Mucosa of rectum (tissue), 2 donors: ENCODE measurements around the gene TTLL13.

ENCODE experiments used
- H3K27ac ChIP-seq, 2 donors: one replicate each; pipeline ENCODE4 v1.7.0; 2013; ENCODE audit warnings: inconsistent platforms in 2 of 2, low read depth in 2 of 2, low read length in 2 of 2
- H3K27me3 ChIP-seq, 2 donors: one replicate each; pipeline ENCODE4 v1.7.0; 2013; ENCODE audit warnings: low read length in 2 of 2; ENCODE audit not compliant: control insufficient read depth in 2 of 2, insufficient read depth in 2 of 2
- H3K36me3 ChIP-seq, 2 donors: one replicate each; pipeline ENCODE4 v1.7.0; 2013; ENCODE audit warnings: low read length in 2 of 2; ENCODE audit not compliant: control insufficient read depth in 2 of 2, insufficient read depth in 2 of 2
- H3K4me1 ChIP-seq, 2 donors: one replicate each; pipeline ENCODE4 v1.7.0; 2013; ENCODE audit warnings: low read length in 2 of 2, mild to moderate bottlenecking in 1 of 2; ENCODE audit not compliant: control insufficient read depth in 2 of 2, insufficient read depth in 2 of 2
- H3K4me3 ChIP-seq, 2 donors: one replicate each; pipeline ENCODE4 v1.7.0; 2013; ENCODE audit warnings: low read length in 2 of 2
- H3K9ac ChIP-seq, 2 donors: one replicate each; pipeline ENCODE4 v1.7.0; 2013; ENCODE audit warnings: low read length in 2 of 2, low read depth in 1 of 2, mild to moderate bottlenecking in 1 of 2
- H3K9me3 ChIP-seq, 2 donors: one replicate each; pipeline ENCODE4 v1.7.0; 2013; ENCODE audit warnings: low read length in 2 of 2; ENCODE audit not compliant: control insufficient read depth in 2 of 2
- donor health status: healthy.
- donor health status: Normal muscosa, but diverticular disease.

Gene TTLL13

DNA sequence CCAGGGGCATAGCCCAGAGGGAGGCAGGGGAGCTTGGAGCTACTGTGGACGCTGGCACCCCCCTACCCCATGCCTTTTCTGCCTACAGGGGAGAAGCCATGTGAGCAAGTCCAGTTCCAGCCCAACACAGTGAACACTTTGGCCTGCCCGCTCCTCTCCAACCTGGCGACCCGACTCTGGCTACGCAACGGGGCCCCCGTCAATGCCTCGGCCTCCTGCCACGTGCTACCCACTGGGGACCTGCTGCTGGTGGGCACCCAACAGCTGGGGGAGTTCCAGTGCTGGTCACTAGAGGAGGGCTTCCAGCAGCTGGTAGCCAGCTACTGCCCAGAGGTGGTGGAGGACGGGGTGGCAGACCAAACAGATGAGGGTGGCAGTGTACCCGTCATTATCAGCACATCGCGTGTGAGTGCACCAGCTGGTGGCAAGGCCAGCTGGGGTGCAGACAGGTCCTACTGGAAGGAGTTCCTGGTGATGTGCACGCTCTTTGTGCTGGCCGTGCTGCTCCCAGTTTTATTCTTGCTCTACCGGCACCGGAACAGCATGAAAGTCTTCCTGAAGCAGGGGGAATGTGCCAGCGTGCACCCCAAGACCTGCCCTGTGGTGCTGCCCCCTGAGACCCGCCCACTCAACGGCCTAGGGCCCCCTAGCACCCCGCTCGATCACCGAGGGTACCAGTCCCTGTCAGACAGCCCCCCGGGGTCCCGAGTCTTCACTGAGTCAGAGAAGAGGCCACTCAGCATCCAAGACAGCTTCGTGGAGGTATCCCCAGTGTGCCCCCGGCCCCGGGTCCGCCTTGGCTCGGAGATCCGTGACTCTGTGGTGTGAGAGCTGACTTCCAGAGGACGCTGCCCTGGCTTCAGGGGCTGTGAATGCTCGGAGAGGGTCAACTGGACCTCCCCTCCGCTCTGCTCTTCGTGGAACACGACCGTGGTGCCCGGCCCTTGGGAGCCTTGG lies 21.3 kb upstream of the TTLL13 start:
- Histone ChIP-seq H3K9me3 (no peaks in the 10 kb centered on the region), H3K9ac (peak overlapping the region in 1 of 2 donors; percentile 4), H3K27me3 (no peaks in the 10 kb centered on the region), H3K36me3 (peaks cover 65 to 78% of the 10 kb centered on the region in 2 donors), H3K4me3 (no peak overlapping the region), H3K4me1 (peaks cover 35 to 36% of the 10 kb centered on the region in 2 donors), H3K27ac (peak overlapping the region in 1 of 2 donors; percentile 56)

DNA sequence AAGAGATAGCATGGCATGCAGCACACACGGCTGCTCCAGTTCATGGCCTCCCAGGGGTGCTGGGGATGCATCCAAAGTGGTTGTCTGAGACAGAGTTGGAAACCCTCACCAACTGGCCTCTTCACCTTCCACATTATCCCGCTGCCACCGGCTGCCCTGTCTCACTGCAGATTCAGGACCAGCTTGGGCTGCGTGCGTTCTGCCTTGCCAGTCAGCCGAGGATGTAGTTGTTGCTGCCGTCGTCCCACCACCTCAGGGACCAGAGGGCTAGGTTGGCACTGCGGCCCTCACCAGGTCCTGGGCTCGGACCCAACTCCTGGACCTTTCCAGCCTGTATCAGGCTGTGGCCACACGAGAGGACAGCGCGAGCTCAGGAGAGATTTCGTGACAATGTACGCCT lies 20.4 kb upstream of the TTLL13 start:
- Histone ChIP-seq H3K27ac (peak overlapping the region; percentile 11 to 56), H3K4me3 (no peak overlapping the region), H3K27me3 (no peaks in the 10 kb centered on the region), H3K36me3 (peaks cover 56 to 69% of the 10 kb centered on the region in 2 donors), H3K9ac (peak overlapping the region in 1 of 2 donors; percentile 4), H3K4me1 (peaks cover 36 to 38% of the 10 kb centered on the region in 2 donors), H3K9me3 (no peaks in the 10 kb centered on the region)

GRCh38 chr15:90230071-90230494 lies 19.3 kb upstream of the TTLL13 start:
- H3K27me3 ChIP-seq, result no peaks in the 10 kb centered on the region
- no peak overlapping the region for H3K4me3 ChIP-seq
- peaks cover 45 to 59% of the 10 kb centered on the region in 2 donors for H3K36me3 ChIP-seq
- peaks cover 42 to 48% of the 10 kb centered on the region in 2 donors for H3K4me1 ChIP-seq
- H3K27ac ChIP-seq, result peak overlapping the region; percentile 99
- no peaks in the 10 kb centered on the region for H3K9me3 ChIP-seq
- H3K9ac ChIP-seq, result peak overlapping the region; percentile 44 to 98

GRCh38 chr15:90230610-90231009 lies 18.7 kb upstream of the TTLL13 start:
- H3K9me3 ChIP-seq, result no peaks in the 10 kb centered on the region
- H3K27me3 ChIP-seq, result no peaks in the 10 kb centered on the region
- peaks cover 40 to 54% of the 10 kb centered on the region in 2 donors for H3K36me3 ChIP-seq
- peak overlapping the region; percentile 44 to 98 for H3K9ac ChIP-seq
- peaks cover 42 to 48% of the 10 kb centered on the region in 2 donors for H3K4me1 ChIP-seq
- peak overlapping the region; percentile 99 for H3K27ac ChIP-seq
- H3K4me3 ChIP-seq, result peak overlapping the region; percentile 24 to 45

DNA sequence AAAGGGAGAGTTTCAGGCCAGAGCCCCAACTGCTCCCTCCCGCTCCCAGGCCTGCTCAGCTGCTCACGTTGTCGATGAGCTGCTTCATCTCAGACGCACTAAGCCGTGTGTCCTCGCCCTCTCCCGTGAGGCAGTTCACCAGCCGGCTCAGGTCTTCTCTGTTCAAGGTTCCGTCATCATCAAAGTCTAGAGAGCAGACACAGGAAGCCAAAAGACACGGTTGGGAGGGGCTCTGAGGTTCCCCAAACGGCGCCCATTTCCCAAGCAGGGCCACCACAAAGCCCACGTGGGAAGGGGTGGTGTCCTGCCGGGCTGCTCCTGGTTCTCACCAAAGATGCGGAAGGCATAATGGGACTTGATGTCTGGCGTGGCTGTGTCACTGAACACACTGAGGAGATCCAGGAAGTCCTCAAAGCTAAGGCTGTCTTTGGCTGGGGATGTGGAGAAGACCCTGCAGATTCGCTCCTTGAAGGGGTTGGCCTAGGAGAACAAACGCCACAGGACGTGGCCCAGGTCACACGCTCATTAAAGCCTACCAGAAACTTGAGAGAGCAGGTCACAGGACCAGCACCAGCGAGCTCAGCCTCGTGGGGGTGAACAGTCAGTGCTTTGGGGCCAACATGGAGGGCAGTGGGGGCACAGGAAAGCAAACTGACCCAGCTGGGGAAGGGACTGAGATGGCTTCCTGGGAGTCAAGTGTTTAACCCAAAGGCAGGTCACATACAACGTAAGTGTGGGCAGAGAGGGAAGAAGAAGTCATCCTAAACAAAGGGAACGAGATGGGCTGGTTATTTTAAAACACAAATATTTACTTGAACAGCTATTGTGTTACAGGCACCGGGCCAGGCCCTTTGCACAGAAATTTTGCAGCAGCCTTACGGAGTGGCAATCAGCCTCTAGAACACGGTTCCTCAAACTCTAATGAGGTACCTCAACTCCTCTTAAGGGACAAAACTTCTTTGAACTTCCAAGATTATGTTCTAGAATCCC lies 18.0 kb upstream of the TTLL13 start:
- H3K36me3 ChIP-seq, result peaks cover 35 to 48% of the 10 kb centered on the region in 2 donors
- peak overlapping the region; percentile 99 for H3K27ac ChIP-seq

DNA sequence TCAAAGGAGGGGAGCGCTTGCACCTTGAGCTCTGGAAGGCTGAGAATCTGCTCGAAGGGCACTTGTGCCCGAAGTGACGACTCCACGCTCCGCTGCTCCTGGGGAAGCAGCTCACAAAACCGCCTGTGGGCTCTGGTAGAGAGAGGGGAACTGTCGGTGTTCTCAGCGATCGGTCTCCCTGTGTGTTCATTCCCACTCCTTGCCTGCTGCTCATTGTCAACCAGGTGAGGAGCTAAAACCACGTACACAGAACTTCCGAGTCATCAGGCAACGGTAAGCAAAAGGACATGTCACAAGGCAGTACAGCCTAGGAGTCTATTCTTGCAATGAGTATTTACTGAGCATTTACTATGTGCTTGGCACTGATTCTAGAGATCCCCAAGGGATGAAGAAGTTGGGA lies 17.2 kb upstream of the TTLL13 start:
- Histone ChIP-seq H3K36me3 (peaks cover 36 to 43% of the 10 kb centered on the region in 2 donors), H3K4me3 (peak overlapping the region; percentile 86 to 92), H3K9ac (peak overlapping the region; percentile 60 to 98), H3K9me3 (no peaks in the 10 kb centered on the region), H3K4me1 (peaks cover 42 to 48% of the 10 kb centered on the region in 2 donors), H3K27ac (peak overlapping the region; percentile 99), H3K27me3 (no peaks in the 10 kb centered on the region)

More for the DNA sequence above, 18.0 kb upstream of the TTLL13 start:
- Histone ChIP-seq H3K4me1 (peaks cover 42 to 48% of the 10 kb centered on the region in 2 donors), H3K9me3 (no peaks in the 10 kb centered on the region), H3K9ac (peak overlapping the region; percentile 34 to 98), H3K4me3 (peak overlapping the region; percentile 86 to 92), H3K27me3 (no peaks in the 10 kb centered on the region)

DNA sequence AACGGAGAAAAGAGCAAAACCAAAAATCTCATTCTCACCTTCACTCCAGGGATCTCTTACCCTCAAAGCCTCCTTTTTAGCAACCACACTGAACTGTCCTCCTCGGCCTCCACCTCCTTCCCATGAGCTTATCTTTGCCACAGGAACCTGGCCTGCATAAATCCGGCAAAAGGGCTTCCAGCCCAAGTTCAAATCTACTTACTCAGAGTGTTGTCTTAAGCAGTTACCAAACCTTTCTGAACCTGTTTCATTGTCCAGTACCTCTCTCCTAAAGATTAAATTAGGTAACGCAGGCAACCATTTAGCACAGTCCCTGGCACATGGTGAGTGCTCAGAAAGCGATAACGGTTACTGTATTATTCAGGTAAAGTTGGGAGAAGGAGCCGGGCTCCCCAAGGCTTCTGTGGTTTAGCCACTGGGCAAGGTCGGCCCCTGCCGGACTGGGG lies 16.4 kb upstream of the TTLL13 start:
- Histone ChIP-seq H3K9ac (peak overlapping the region; percentile 84 to 98), H3K4me1 (peaks cover 42 to 48% of the 10 kb centered on the region in 2 donors), H3K9me3 (no peaks in the 10 kb centered on the region), H3K36me3 (peaks cover 31 to 39% of the 10 kb centered on the region in 2 donors), H3K4me3 (peak overlapping the region; percentile 86 to 92), H3K27me3 (no peaks in the 10 kb centered on the region), H3K27ac (peak overlapping the region; percentile 99)

DNA sequence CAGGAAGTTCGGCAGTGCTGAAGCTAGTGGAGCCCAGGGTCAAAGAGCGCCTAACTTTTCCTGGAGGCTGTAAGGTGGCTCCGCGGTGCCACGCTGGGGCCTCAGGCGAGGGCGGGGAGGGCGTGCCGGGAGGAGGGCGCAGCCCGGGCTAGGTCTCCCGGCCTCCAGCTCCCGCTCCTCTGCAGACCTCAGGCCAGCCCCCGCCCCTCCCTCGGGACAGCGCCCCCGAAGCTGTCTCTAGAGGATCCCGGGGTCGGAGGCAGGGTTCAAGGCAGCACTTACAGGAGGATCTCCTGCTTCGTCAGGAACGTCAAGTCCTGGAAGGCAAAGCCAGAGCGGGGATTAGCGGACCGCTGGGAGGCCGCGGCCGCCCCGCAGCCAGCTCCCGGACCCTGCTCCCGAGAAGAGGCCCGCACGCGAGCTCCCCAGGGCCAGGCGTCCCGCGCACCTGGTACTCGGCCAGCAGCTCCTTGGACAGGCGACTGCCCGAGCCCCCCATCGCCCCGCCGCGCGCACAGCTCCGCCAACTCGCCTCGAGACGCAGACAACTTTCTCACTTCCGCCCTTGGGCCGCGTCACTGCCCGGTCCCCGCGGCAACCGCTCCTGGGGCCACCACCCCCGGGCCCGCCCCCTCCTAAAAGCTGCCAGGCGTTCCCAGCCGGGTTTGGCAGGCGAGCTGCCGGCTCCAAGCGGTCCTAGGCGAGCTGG lies 15.8 kb upstream of the TTLL13 start, which contains the start of gene CIB1:
Gene CIB1 (minus strand): TSS at position 555 of the 709 bp plus-strand sequence. CDS start 56 bp downstream, at position 499.
- Histone ChIP-seq H3K27ac (peak within 1 kb of the TSS; percentile 99), H3K9me3 (no peaks in the 10 kb centered on the region), H3K36me3 (peaks cover 30 to 39% of the 10 kb centered on the region in 2 donors), H3K27me3 (no peaks in the 10 kb centered on the region), H3K4me3 (peak within 1 kb of the TSS; percentile 90 to 97), H3K4me1 (peaks cover 42 to 48% of the 10 kb centered on the region in 2 donors), H3K9ac (peak within 1 kb of the TSS; percentile 84 to 98)
